GM18502 (cell line): ENCODE data around the gene LOXL3.

Experiments
- ATAC-seq: cut with Tn5 transposase; IDR thresholded peaks from one replicate; pipeline ENCODE4 v1.9.1; 2021; ENCODE audit warnings: mild to moderate bottlenecking; ENCODE audit not compliant: unreplicated experiment, poor library complexity

Gene LOXL3

DNA sequence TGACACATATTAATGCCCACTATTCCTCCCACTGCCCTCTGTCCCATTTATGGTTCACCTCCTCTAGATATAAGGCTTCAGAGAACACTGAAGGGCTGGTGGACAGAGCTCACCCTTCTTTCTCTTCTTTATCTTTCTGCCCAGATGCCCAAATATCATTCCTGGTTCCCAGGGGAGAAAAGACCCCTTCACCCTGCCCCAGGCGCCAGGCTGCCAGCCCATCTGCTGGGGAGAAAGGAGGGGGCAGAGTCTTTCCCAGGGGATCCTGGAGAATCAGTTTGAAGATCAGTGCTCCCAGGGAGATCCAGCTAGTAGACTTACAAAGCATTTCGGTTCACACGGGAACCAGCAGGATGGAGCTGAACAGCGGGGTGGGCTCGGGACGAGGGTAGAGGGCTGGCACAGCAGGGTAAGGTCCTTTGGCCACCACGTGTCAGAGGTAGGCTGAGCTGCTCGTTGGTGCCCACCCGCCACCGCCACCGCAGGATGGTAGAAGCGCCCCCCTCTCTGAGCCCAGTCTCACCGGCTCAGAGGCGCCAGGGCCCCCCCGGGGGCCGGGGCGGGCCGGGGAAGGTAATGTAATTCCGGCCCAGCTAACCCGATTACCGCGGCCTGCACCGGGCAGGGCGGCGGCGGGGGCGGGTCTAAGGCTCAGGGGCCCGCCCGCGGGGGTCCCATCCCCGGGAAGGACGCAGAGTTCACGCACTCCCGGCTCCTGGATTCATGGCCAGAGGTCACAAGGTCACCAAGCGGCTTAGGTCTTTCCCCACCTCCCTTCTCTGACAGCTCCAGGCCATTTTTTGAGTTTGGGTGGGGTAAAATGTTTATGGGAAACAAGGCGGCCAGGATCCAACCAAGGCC, 40.8 kb downstream of the LOXL3 start:
- no peak for ATAC-seq

DNA sequence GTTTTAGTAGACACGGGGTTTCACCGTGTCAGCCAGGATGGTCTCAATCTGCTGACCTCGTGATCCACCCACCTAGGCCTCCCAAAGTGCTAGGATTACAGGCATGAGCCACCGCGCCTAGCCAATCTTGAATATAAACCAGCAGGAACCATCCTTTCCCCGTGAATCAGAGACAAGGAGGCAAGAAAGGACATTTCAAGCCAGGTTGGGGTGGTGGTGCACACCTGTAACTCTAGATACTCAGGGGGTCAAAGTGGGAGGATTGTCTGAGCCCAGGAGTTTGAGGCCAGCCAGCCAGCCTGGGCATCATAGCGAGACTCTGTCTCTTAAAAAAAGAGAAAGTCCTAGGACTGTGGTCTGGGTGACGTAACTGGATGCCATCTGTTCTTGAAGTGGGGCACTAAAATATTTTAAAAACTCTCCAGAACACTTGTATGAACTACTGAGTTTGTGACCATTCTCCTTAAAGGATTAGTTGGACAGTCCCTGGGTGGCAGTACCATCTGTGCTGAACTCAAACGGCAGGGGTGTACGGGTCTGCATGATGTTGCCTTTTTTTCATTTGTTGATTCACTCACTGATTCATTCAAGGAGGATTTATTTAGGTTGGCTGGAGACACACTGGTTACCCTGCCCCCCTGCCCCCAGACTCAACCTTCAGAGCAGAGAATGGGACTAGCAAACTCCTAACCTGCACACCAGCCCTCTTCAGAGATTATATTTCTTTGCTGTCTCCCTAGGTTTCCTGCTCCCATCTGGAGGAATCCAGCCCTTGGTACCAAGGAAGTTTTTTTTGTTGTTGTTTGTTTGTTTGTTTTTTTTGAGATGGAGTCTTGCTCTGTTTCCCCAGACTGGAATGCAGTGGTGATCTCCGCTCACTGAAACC, 42.4 kb downstream of the LOXL3 start:
- ATAC-seq: no peak

DNA sequence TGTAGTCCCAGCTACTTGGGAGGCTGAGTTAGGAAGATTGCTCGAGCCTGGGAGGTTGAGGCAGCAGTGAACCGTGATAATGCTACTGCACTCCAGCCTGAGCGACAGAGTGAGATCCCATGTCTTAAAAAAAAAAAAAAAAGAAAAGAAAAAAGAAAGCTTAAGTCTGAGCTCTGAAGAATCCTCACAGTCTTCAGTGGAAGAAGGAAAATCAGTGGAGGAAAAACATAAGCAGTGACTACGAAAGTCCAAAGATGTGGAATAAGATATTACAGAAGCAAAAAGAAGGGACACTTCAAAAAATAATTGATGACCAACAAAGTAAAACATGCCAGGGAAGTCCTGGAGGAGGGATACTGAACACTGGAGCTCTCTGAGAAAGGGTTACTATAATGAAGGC, 43.5 kb downstream of the LOXL3 start:
- no peak for ATAC-seq

DNA sequence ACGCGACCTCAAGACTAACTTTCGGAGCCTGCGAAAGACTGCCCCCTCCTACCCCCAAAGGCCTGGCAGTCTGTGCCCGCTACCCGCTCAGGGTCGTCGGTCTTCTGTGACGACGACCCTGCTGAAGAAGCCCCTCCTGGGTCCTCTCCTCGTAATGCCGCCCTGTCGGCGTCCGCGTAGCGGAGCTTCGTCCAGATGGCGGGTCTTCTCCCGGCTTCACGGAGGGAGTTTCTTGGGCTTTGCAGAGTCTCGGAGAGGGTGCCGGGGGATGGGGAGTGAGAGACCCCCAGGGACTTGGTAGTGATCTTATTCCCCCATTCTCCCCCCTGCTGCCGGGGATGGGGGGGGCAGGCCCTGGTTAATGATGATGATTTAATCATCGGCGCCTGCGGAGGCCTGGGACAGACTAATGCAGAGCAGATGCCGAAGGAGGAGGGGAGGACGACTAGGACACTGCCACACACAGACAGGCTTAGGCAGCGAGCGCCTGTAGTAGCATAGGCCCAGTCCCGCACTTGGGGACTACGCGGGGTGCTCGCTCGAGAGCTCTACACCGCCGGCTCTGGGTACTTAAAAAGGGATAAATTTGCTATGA, 45.7 kb downstream of the LOXL3 start:
- no peak for ATAC-seq

DNA sequence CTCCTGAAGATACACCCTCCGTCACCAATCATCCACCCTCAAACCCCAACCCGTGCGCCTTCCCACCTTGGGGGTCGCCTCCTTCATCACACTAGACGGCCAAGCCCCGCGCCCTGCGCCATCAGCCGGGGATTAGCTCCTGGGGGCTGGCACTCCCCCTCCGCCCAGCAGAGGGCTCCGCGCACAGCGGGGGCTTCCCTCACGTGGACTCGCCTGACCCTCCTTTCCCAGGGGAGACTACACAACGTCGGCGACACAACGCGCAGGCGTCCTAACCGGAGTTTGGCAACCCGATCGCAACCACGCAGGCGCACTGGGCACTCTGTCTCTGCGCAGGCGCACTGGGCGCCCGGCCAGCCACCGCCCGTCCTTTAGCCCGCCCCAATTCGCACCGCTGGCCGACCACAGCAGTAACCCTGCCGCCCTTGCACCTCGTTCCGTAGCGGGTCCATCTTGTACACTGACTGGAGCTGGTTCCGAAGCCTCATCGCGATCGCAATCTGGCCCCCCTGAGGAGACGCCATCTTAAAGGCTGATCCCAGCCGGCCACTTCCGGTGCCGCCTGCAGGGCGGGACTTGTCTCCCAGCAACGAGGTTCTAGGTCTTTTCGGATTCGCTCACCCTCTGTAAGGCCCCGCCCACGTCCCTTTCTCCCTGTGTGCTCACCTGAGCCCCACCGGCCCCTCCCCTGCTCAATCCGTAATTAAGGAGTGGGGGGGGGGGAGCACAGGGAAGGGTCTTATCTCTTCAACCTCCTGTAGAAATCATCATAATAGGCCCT, 46.4 kb downstream of the LOXL3 start, which contains the start of gene PCGF1:
Gene PCGF1, minus strand, starts transcription at position 551 of the 781 bp plus-strand sequence. Its CDS starts 27 bp downstream, at position 524.
- peak; percentile 91 for ATAC-seq

DNA sequence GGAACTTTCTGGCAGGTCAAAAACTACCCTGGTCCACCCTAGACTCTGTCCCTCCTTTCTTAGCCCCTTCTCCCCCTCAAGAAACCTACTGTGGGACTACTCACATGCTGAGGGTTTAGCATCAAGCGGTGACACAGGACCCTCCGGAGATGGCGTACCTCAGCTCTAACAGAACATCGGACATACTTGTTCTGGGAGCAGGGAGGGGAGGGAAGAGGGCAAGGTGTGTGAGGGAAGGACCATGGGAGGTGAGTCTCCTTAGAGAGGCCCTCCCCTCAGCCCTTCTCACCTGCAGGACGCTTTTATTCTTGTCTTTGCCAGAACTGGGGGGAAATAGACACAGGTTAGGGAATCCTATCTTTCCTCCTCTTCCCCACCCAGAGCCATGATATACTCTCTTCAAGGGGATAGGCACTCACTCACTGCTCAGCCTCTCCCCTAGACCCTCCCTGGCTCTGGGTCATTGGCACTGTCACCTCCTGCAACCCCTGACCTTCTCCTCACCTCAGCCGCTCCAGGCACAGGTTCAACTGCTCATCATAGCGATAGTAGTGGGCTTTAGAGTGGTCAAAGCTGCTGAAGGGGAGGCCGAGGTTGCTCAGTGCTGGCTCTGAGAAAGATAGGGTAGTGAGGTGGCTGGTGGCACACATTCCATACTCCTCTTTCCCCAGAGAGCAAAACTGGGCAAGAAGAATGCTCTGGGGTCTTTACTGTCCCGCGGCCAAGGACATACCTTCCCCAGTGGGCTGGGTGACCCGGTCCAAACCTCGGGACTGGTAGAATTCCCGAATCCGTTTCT, 48.1 kb downstream of the LOXL3 start:
- no peak for ATAC-seq

DNA sequence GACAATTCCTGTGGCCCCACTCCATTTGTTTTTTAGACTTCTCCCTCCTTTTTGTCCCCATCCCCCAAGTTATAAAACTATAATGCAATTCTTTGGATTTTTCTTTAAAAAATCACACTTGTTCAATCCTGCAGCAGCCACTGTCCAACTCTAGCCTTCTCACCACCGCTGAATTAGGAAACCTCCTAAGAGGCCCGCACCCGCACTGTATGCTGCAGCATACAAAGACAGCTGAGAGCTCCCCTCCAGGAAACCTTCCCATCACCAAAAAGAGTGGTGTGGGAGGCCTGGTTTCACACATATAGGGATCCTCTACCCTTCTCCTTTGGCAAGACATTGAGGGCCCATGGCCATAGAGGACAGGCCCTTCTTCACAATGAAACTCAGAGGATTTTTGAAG, 49.2 kb downstream of the LOXL3 start:
- no peak for ATAC-seq

DNA sequence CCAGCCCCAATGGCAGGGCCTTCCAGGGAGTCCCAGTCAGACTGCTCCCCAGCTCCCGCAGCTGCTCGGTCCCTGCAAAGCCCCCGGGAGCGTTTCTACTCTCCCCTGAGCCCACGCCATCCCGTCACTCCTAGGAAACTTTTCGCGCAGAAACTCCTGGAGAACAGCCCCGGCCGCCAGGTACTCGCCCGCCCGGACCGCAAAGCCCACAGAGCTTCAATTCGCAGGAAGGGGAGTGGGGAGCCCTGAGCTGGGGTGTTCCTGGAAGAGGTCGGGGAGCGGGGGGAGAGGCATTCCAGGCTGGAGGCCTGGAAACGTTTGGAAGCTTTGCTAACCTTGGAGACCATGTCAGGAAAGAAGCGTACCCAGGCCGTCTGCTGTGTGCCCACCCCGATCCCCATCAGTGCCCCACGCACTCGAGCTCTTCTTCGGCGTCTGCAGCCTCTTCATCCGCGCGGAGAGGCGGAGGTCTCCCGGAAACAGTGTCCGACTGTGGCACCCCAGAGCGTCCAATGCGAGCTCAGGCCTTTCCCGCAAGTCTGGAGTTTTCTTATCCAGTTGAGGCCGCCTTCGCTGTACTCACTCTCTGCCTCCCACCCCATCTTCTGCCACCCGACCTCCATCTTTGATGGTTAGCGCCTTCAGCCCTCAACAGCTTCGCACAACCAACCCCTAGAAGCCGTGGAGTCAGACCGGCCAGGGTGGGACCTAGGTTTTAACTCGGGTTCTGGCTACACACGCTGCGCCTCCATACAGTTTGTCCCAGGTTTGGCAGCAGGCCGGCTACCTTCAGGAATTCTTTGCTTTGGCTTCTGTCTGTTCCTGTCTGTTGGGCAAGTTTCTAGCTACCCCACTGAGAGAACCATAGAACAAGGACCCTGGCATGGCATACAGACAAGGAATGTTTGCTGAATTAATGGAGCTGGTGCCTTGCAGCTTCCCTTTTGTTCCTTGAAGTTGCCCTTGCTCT, 50.0 kb downstream of the LOXL3 start:
- no peak for ATAC-seq

DNA sequence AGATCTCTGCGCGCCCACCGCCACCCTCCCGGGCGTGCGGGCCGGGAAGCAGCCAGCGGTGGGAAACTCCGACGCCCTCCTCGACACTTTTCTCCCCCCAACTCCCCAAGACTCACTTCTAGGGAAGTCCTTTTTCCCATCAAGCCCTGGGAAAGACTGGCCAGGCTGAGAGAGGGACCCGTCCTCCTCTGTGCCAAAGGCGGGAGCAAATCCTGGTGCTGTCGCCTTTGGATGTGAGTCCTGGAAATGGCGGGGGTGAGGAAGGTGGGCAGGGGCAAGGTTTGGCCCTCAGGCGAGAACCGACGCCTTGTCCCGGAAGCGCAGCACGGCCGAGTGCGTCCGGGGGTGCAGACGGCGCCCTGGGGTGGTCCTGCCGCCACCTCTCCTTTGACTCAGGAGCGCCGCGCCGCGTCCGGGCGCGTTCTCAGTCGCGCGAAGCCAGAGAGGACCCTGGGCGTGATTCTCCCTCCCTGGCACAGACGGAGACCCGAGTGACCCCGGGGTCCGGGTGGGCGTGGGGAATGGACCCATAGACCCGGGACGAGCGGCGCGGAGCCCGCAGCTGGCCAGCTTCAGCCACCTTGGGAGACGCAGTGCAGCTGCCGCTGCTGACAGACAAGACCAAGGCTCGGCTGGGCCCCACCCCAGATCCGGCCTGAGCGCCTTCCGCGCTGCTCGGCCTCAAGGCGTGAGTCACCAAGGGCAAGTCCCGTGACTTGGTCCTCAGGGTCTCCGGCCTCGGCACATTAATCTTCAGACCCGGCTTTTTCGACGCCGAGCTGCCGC, 50.8 kb downstream of the LOXL3 start:
- ATAC-seq: peak; percentile 40

DNA sequence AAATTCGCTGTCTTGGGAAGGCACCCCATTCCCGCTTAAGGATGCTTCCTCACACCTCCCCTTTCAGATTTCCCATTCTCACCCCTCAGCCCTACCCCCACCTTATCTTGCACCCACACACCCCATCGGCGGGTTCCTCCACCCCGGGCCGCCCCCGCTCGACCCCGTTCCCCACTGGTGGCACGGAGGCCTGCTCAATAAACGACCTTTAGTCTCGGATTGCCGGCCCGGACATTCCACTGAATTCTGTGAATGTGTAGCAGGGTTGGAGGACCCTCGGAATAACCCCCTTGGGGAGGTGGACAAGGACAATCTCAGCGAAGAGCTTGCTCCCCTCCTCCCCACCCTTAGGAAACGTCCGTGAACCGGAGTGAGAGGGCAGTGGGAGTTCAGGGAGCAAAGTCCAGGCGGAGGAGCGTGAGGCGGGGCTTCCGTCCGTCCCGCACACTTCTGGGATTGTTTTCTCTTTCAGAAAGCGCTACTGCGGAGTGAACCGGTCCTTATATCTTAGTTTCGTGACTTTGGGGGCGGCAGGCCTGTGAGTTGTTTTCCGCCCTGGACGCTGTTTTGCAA, 51.5 kb downstream of the LOXL3 start:
- no peak for ATAC-seq

DNA sequence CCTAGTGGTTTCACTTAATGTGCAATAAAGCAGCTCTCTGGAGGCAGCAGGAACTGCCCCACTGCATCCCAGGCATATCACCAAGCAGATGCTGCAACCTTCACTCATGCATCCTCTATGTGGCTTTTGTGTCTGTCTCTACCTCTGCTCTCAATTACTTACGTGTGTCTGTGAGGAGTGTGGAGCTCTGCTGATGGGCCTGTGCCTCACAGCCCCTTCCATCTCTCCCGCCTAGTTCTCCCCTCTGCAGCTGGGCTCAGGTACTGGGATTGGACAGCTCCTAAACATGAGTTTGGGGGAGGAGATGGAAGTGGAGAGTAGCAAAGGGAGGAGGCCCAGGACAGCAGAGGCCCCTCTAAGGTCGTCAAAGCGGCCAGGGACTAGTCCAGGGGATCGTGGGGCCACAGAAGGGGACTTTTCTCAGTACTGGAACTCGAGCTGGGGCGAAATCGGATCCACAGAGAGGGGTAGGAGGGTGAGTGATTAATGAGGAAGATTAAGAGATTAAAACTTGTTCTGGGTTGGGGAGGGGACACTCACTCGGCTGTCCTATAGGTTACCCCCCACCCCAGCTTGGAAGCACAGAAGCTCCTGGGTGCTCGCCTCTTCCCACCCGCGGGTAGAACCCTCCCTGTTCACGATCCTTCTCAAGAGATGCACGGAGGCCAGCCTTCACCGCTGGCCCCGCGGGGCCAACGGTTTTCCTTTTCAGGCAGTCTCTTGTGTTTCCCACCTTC, 52.2 kb downstream of the LOXL3 start:
- no peak for ATAC-seq

DNA sequence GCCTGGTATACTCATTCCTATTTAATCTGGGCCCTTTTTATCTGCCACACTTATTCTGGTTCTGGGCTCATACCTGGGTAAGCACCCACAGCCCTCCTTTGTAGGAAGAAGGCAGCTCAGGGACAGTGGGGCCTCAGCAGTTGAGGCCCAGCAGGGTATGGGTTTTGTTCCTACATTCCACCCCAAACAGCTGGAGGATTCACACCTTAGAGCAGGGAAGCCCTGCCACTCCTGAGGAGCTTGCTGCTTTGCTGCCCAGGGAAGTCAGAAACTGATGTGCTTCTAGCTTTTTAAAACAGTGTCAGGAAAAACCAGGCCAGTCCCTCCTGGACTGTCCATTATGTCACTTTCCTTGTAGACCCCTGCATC, 53.2 kb downstream of the LOXL3 start:
- no peak for ATAC-seq

DNA sequence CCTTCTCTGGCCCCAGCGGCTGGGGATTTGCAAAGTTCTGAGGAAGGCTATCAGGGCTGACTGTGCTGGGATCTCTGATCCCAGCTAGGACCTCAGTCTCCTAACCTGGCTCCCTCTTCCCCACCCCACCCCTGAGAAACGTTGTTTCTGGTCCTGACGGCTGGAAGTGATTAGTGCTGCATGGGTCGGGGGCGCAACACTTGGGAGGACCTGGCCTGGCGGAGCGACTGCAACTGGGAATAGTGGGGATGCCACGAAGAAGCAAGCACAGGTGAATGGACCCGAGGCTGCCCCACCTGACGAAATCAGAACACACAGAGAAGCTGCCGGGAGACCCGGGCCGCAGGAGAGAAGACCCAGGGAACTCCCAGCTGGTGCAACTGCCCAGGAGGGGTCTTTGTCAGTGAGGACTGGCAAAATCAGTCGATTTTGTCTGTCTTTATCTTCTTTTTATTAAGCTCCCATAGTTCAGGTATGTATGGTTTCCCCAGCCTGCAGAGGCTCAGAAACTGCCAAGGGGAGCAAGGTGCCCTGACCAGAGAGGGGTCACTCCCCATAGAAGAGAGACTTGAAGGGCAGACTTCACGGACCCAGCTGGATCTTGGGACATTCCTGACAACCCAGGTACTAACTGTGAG, 53.7 kb downstream of the LOXL3 start:
- ATAC-seq: no peak

DNA sequence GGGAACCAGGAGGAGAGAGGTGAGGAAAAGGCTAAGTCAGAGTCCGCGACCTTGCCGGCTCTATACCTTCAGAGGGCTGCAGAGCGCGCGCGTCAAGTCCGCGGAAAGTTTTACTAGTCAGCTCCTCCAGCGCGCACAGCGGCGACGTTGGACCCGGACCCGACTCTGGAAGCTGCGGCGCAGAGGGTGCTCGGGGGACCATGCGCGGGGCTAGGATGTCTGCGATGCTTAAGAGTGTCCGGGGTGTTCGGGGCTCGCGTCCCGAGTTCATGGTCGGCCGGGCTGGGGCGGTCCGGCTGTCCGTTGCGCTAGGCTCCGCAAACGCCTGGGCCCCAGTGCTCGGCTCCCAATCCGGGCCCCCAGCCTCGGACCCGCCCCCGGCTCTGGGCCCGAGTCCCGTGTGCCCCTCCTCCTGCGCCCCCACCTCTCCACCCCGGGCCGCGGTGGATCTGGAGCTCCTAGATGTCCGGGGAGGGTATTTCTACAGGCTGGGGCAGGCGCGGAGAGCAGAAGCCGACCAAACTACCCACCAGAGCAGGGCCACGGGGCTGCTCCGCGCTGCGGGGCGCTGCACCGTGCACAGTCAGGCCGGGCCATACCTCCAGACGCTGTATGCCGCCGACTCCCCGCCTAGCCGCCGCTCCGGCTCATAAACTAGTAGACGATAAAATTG, 54.3 kb downstream of the LOXL3 start, which contains the start of gene LBX2:
Gene LBX2, minus strand, starts transcription at position 337 of the 673 bp plus-strand sequence. Its CDS starts 66 bp downstream, at position 271.
- ATAC-seq: no peak

DNA sequence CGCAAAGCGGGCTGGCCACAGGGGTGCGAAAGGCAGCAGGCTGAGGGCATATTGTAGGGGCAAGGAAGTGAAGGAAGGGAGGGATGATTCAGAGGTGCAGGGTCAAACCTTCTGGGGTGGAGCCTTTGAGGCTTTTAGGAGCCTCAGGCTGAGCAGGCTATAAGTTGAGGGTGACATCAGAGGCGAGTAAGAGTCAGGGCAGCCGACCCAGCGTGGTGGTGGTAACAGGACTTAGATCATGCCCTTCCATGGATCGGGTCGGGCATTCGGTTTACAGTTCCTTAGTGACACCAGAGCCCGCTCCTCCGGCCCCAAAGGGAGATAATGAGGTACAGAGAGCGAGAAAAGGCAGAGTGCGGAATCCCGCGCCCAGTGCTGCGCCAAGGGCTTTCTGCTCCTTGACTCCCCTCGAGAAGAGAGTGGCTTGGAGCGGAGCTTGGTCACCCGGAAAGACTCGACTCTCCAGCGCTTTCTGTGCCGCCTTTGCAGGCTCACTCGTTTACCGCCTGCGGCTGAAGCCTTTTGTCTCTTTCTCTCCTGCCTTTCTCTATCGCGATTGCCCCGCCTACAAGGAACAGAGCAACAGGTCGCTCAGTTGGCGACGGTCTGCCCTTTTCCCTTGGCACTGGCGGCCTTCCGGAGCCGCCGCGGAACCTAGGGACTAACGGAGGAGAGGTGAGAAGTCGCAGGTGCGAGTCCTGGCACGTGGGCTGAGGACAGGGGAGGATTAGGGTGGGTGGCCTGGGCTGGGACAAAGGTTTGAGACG, 55.1 kb downstream of the LOXL3 start:
- ATAC-seq: no peak
